ENCODE results near the gene COX8A. TPM values are rescaled to one million over a fixed set of nuclear protein-coding genes. Genes with fewer than 3 reads are reported as not detected.

Gene COX8A
- total RNA-seq, 2 donors from 2014 or later = 830 to 1,057 TPM

- DNase-seq (ENCODE audit: low spot score) = no peak
- TF ChIP-seq CTCF (IDR thresholded peaks at IDR 0.05) = no peak
- Histone ChIP-seq H3K27ac (no peak overlapping the region), H3K4me1 (peaks cover 0 to 43% of the 10 kb centered on the region in 2 donors), H3K36me3 (peaks cover 12% of the 10 kb centered on the region), H3K27me3 (no peaks in the 10 kb centered on the region), H3K4me3 (no peak overlapping the region), H3K9me3 (no peaks in the 10 kb centered on the region)
Observed at GRCh38 chr11:64001484-64002420, 27.3 kb downstream of the COX8A start.

GRCh38 chr11:64003807-64004589 lies 29.6 kb downstream of the COX8A start:
- Histone ChIP-seq H3K9me3 (no peaks in the 10 kb centered on the region), H3K4me1 (peaks cover 0 to 52% of the 10 kb centered on the region in 2 donors), H3K27me3 (no peaks in the 10 kb centered on the region), H3K27ac (no peak overlapping the region), H3K36me3 (no peaks in the 10 kb centered on the region), H3K4me3 (no peak overlapping the region)
- no peak for TF ChIP-seq CTCF (IDR thresholded peaks at IDR 0.05)
- DNase-seq (ENCODE audit: low spot score) = no peak

- DNase-seq (ENCODE audit: low spot score) = no peak
- H3K9me3 ChIP-seq = no peaks in the 10 kb centered on the region
- TF ChIP-seq CTCF (IDR thresholded peaks at IDR 0.05) = no peak
Observed at GRCh38 chr11:64004590-64004984, 30.2 kb downstream of the COX8A start.

GRCh38 chr11:64005691-64006090 lies 31.3 kb downstream of the COX8A start:
- Histone ChIP-seq H3K27me3 (no peaks in the 10 kb centered on the region), H3K4me3 (no peak overlapping the region), H3K9me3 (no peaks in the 10 kb centered on the region), H3K27ac (no peak overlapping the region), H3K36me3 (no peaks in the 10 kb centered on the region), H3K4me1 (peaks cover 0 to 37% of the 10 kb centered on the region in 2 donors)
- no peak for TF ChIP-seq CTCF (IDR thresholded peaks at IDR 0.05)
- no peak for DNase-seq (ENCODE audit: low spot score)

More at GRCh38 chr11:64004590-64004984, 30.2 kb downstream of the COX8A start:
- H3K27me3 ChIP-seq = no peaks in the 10 kb centered on the region
- peaks cover 0 to 46% of the 10 kb centered on the region in 2 donors for H3K4me1 ChIP-seq
- no peak overlapping the region for H3K27ac ChIP-seq
- no peaks in the 10 kb centered on the region for H3K36me3 ChIP-seq
- H3K4me3 ChIP-seq = no peak overlapping the region

- Histone ChIP-seq H3K36me3 (no peaks in the 10 kb centered on the region), H3K4me1 (peaks cover 0 to 30% of the 10 kb centered on the region in 2 donors), H3K4me3 (no peak overlapping the region), H3K9me3 (no peaks in the 10 kb centered on the region), H3K27me3 (no peaks in the 10 kb centered on the region), H3K27ac (no peak overlapping the region)
- DNase-seq (ENCODE audit: low spot score) = no peak
- no peak for TF ChIP-seq CTCF (IDR thresholded peaks at IDR 0.05)
Observed at GRCh38 chr11:64006398-64006797, 32.0 kb downstream of the COX8A start.

Measured in right atrium auricular region (tissue), 2 donors.